SK-N-MC (cell line): Measurements from ENCODE around the gene TNIK.
"Not testable (repeated sequence)": the region's sequence is repeated elsewhere in the genome, so short reads cannot be mapped to it uniquely, and the experiment has no call there.

Experiments
- EZH2 ChIP-seq: fragments of 200-600 bp; sonication (generic); IDR thresholded peaks from one replicate; pipeline ENCODE4 v1.6.1; 2017; ENCODE audit warnings: antibody characterized with exemption
- FOXP2 ChIP-seq: optimal IDR thresholded peaks from 2 replicates; pipeline ENCODE3; 2011; ENCODE audit warnings: mild to moderate bottlenecking, moderate library complexity; ENCODE audit not compliant: insufficient read depth; ENCODE audit errors: extremely low read length, control extremely low read depth
- POLR2AphosphoS5 ChIP-seq: IDR thresholded peaks from 2 replicates; pipeline ENCODE4 v1.6.1; 2012; ENCODE audit warnings: mild to moderate bottlenecking, low read depth, low read length, borderline replicate concordance

DNA sequence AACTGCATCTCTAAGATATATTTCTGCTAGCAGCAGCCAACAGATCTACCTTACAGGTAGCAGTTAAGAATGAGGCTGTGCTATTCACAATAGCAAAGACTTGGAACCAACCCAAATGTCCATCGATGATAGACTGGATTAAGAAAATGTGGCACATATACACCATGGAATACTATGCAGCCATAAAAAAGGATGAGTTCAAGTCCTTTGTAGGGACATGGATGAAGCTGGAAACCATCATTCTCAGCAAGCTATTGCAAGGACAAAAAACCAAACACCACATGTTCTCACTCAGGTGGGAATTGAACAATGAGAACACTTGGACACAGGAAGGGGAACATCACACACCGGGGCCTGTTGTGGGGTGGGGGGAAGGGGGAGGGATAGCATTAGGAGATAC lies 218.6 kb downstream of the TNIK start:
- not testable (repeated sequence) for TF ChIP-seq POLR2AphosphoS5, EZH2, FOXP2
